SK-N-SH (cell line): Measurements from ENCODE around the gene MCF2L. TPM values are rescaled to one million over a fixed set of nuclear protein-coding genes. Genes with fewer than 3 reads are reported as not detected.

Source experiments
- CTCF ChIA-PET: fragments of 300-600, 350-600 bp; formaldehyde crosslinking; extraction: SDS; loops from one replicate; lab custom pipeline; 2021; lab: Yijun Ruan, JAX
- POLR2A ChIA-PET: fragments of 350-600 bp; sonication (Branson Sonifier 250); formaldehyde crosslinking; extraction: SDS; loops from one replicate; lab custom pipeline; 2020; ENCODE audit warnings: antibody characterized with exemption, inconsistent platforms; lab: Yijun Ruan, JAX
- DNase-seq: peaks from one replicate; pipeline ENCODE4 v3.0.0; 2012
- H2AFZ ChIP-seq: fragments of 200-600 bp; sonication (generic); 2 replicates; pipeline ENCODE4 v1.8.1; 2016; ENCODE audit warnings: antibody characterized with exemption, mild to moderate bottlenecking, low read depth
- H3F3A ChIP-seq: fragments of 200-600 bp; sonication (generic); replicated peaks from 2 replicates; pipeline ENCODE3; 2016; ENCODE audit warnings: antibody characterized with exemption, mild to moderate bottlenecking; ENCODE audit not compliant: insufficient read depth
- H3K27ac ChIP-seq, 2 experiments: fragments of 200-500 bp in 1 of 2; fragments of 200-600 bp in 1 of 2; sonication (Bioruptor generic) in 1 of 2; sonication (generic), shearing (Covaris generic) in 1 of 2; 2 replicates each; pipeline versions ENCODE4 v1.5.1 to v1.6.1; 2014 to 2016; ENCODE audit warnings: low read depth in 2 of 2, inconsistent platforms in 1 of 2, low read length in 1 of 2, mild to moderate bottlenecking in 1 of 2, mixed read lengths in 1 of 2
- H3K27me3 ChIP-seq: fragments of 200-600 bp; sonication (generic), shearing (Covaris generic); 2 replicates; pipeline ENCODE4 v1.6.1; 2016; ENCODE audit warnings: mixed run types; ENCODE audit not compliant: insufficient read depth
- H3K36me3 ChIP-seq, 2 experiments: fragments of 200-500 bp in 1 of 2; fragments of 200-600 bp in 1 of 2; sonication (Bioruptor generic) in 1 of 2; sonication (generic) in 1 of 2; replicated peaks in 1 of 2; 2 replicates each; pipeline versions ENCODE3 to v1.5.1; 2014 to 2016; ENCODE audit warnings: low read length in 1 of 2, mild to moderate bottlenecking in 1 of 2; ENCODE audit not compliant: insufficient read depth in 2 of 2, control insufficient read depth in 1 of 2
- H3K4me1 ChIP-seq, 2 experiments: fragments of 200-500 bp in 1 of 2; fragments of 200-600 bp in 1 of 2; sonication (Bioruptor generic) in 1 of 2; sonication (generic), shearing (Covaris generic) in 1 of 2; 2 replicates each; pipeline versions ENCODE4 v1.5.1 to v1.6.1; 2014 to 2016; ENCODE audit warnings: low read depth in 1 of 2, low read length in 1 of 2, mixed run types in 1 of 2; ENCODE audit not compliant: insufficient read depth in 2 of 2, control insufficient read depth in 1 of 2
- H3K4me2 ChIP-seq: fragments of 200-600 bp; sonication (generic), shearing (Covaris generic); 2 replicates; pipeline ENCODE4 v1.6.1; 2017; ENCODE audit warnings: mixed run types
- H3K4me3 ChIP-seq, 2 experiments: fragments of 200-500 bp in 1 of 2; fragments of 200-600 bp in 1 of 2; sonication (Bioruptor generic) in 1 of 2; sonication (generic), shearing (Covaris generic) in 1 of 2; 2 replicates each; pipeline versions ENCODE4 v1.5.1 to v1.8.1; 2014 to 2016; ENCODE audit warnings: low read depth in 2 of 2, inconsistent platforms in 1 of 2, low read length in 1 of 2, mild to moderate bottlenecking in 1 of 2, mixed read lengths in 1 of 2, moderate library complexity in 1 of 2
- H3K79me2 ChIP-seq: fragments of 200-600 bp; sonication (generic); 2 replicates; pipeline ENCODE4 v1.8.1; 2017; ENCODE audit warnings: mild to moderate bottlenecking; ENCODE audit not compliant: insufficient read depth
- H3K9ac ChIP-seq: fragments of 200-600 bp; sonication (generic); 2 replicates; pipeline ENCODE4 v1.6.1; 2017; ENCODE audit warnings: mixed run types
- H3K9me2 ChIP-seq: fragments of 200-600 bp; sonication (generic); 2 replicates; pipeline ENCODE4 v1.6.1; 2017; ENCODE audit warnings: mixed run types
- H3K9me3 ChIP-seq: fragments of 200-600 bp; sonication (generic); 2 replicates; pipeline ENCODE4 v1.6.1; 2017; ENCODE audit warnings: mixed run types, mild to moderate bottlenecking, moderate library complexity
- H4K20me1 ChIP-seq: fragments of 200-600 bp; sonication (generic); 2 replicates; pipeline ENCODE4 v1.6.1; 2017; ENCODE audit warnings: mild to moderate bottlenecking, mixed run types; ENCODE audit not compliant: insufficient read depth
- EP300 ChIP-seq, 2 experiments: IDR thresholded peaks; 2 replicates each; pipeline versions ENCODE4 v1.4.0 to v1.6.1; 2012; ENCODE audit warnings: borderline replicate concordance in 1 of 2, low read depth in 1 of 2, low read length in 1 of 2
- EZH2phosphoT487 ChIP-seq: fragments of 200-600 bp; sonication (generic); IDR thresholded peaks from 2 replicates; pipeline ENCODE4 v1.6.1; 2017; ENCODE audit warnings: low read depth, mixed run types, mild to moderate bottlenecking, antibody characterized with exemption, moderate library complexity, borderline replicate concordance
- FOSL2 ChIP-seq: IDR thresholded peaks from 2 replicates; pipeline ENCODE4 v1.4.0; 2012; ENCODE audit warnings: low read depth, mild to moderate bottlenecking, moderate library complexity, borderline replicate concordance
- FOXJ3 ChIP-seq: sonication (generic); formaldehyde crosslinking; IDR thresholded peaks from 2 replicates; pipeline ENCODE4 v1.5.1; 2020; ENCODE audit warnings: mild to moderate bottlenecking, missing genetic modification reagents
- FOXM1 ChIP-seq: IDR thresholded peaks from 2 replicates; pipeline ENCODE4 v1.4.0; 2012; ENCODE audit warnings: low read depth, mild to moderate bottlenecking
- GABPA ChIP-seq: IDR thresholded peaks from 2 replicates; pipeline ENCODE4 v1.4.0; 2012; ENCODE audit warnings: low read depth, mild to moderate bottlenecking
- GATA2 ChIP-seq: sonication (generic); formaldehyde crosslinking; IDR thresholded peaks from 2 replicates; pipeline ENCODE4 v1.5.0; 2020; ENCODE audit warnings: mild to moderate bottlenecking, missing genetic modification reagents
- IRF3 ChIP-seq: fragments of 150-350 bp; IDR thresholded peaks from 2 replicates; pipeline ENCODE4 v1.6.1; 2016; ENCODE audit warnings: mild to moderate bottlenecking, low read depth, low read length
- MEF2A ChIP-seq: IDR thresholded peaks from 2 replicates; pipeline ENCODE4 v1.4.0; 2012; ENCODE audit warnings: low read depth, borderline replicate concordance
- NFIC ChIP-seq: IDR thresholded peaks from 2 replicates; pipeline ENCODE4 v1.4.0; 2012; ENCODE audit warnings: borderline replicate concordance
- PBX3 ChIP-seq: IDR thresholded peaks from 2 replicates; pipeline ENCODE4; 2012
- RAD21 ChIP-seq: IDR thresholded peaks from 2 replicates; pipeline ENCODE4 v1.6.1; 2012; ENCODE audit warnings: mild to moderate bottlenecking, low read length
- RFX5 ChIP-seq: IDR thresholded peaks from 2 replicates; pipeline ENCODE4 v1.6.1; 2012; ENCODE audit warnings: mild to moderate bottlenecking, improper control_type of control experiment, low read length
- RXRA ChIP-seq: IDR thresholded peaks from 2 replicates; pipeline ENCODE4 v1.4.0; 2012; ENCODE audit warnings: low read depth, mild to moderate bottlenecking, borderline replicate concordance
- SIN3A ChIP-seq: IDR thresholded peaks from 2 replicates; pipeline ENCODE4 v1.6.1; 2012; ENCODE audit warnings: low read depth, mild to moderate bottlenecking, low read length, moderate library complexity, borderline replicate concordance
- TAF1 ChIP-seq: IDR thresholded peaks from 2 replicates; pipeline ENCODE4 v1.6.1; 2012; ENCODE audit warnings: low read depth, mild to moderate bottlenecking, low read length, moderate library complexity, borderline replicate concordance
- TCF12 ChIP-seq: IDR thresholded peaks from 2 replicates; pipeline ENCODE4 v1.4.0; 2012
- ZBTB33 ChIP-seq: IDR thresholded peaks from 2 replicates; pipeline ENCODE4 v1.4.0; 2012; ENCODE audit warnings: low read depth, borderline replicate concordance
- WGBS: methylation state at CpG from one replicate; pipeline ENCODE4 v1.1.6; 2017; ENCODE audit warnings: low lambda C conversion rate; 5-methylcytosine and 5-hydroxymethylcytosine counted together
- polyA plus RNA-seq, 3 experiments: library from polyadenylated mRNA; depleted of rRNA; stranded (reverse); fragments of >200 nt; gene quantifications; 2 replicates each; pipeline ENCODE4 v1.2.3, GENCODE V29; 2012
- TF ChIP-seq, protein P1 (sequence below): IDR thresholded peaks from 2 replicates; pipeline ENCODE4 v1.4.0; 2012; ENCODE audit warnings: low read depth

Gene MCF2L
- polyA plus RNA-seq, 1 of the 3 experiments (the other 2 are of a cell fraction), result 0.56 TPM

DNA sequence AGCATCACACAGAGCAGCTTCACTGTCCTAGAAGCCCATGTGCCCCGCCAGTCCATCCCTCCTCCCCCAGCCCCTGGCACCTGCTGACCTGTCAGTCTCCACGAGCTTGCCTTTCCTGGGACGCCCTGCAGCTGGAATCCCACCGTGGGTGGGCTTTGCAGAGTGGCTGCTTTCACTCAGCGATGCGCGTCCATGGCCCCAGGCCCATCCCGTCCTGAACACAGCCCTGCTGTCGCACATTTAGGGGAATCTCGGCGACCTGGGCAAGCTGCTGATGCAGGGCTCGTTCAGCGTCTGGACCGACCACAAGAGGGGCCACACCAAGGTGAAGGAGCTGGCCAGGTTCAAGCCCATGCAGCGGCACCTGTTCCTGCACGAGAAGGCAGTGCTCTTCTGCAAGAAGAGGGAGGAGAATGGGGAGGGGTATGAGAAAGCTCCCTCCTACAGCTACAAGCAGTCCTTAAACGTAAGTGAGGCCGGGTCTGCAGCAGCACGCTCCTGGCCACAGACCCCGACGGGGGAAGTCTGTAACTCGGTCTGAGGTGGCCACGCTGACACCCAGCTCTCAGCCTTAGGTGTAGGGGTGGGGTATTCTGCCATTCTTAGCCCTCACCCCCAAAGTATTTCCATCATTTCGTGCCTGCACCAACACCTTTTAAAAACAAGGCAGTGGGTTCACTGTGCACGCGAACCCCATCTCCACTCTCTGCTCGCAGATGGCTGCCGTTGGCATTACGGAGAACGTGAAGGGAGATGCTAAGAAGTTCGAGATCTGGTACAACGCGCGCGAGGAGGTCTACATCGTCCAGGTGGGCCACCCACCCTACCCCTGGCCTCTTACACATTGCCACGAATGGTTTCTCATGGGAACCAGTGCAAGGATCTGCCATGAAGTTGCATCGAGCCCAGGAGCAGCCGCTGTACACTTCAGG lies 118.2 kb downstream of the MCF2L start:
- no peaks in the 10 kb centered on the region for H4K20me1 ChIP-seq
- CTCF ChIA-PET, result no interaction called here
- no peaks in the 10 kb centered on the region for H3F3A ChIP-seq
- H3K79me2 ChIP-seq, result no peaks in the 10 kb centered on the region
- TF ChIP-seq FOXM1, result no peak
- TF ChIP-seq PBX3, result no peak
- no peak for TF ChIP-seq NFIC
- no peak for TF ChIP-seq RFX5
- TF ChIP-seq IRF3, result no peak
- no peak for TF ChIP-seq GABPA
- no peak for TF ChIP-seq TAF1
- TF ChIP-seq TCF12, result no peak
- TF ChIP-seq RXRA, result no peak
- TF ChIP-seq EP300 (IDR thresholded peaks at IDR 0.05; ENCODE audit: borderline replicate concordance in 1 of 2, low read depth in 1 of 2, low read length in 1 of 2), result no peak
- no peak for DNase-seq
- H3K4me2 ChIP-seq, result no peak overlapping the region
- H3K27ac ChIP-seq, result no peak overlapping the region
- no peaks in the 10 kb centered on the region for H3K9me3 ChIP-seq
- no peaks in the 10 kb centered on the region for H3K9me2 ChIP-seq
- no peaks in the 10 kb centered on the region for H3K36me3 ChIP-seq
- H3K27me3 ChIP-seq, result no peaks in the 10 kb centered on the region
- WGBS, result 68% methylated on average over 35 of the region's 39 CpGs
- H3K4me1 ChIP-seq, result no peaks in the 10 kb centered on the region
- no peak overlapping the region for H3K9ac ChIP-seq
- no peak overlapping the region for H3K4me3 ChIP-seq
- POLR2A ChIA-PET, result no interaction called here
- H2AFZ ChIP-seq, result no peak overlapping the region

DNA sequence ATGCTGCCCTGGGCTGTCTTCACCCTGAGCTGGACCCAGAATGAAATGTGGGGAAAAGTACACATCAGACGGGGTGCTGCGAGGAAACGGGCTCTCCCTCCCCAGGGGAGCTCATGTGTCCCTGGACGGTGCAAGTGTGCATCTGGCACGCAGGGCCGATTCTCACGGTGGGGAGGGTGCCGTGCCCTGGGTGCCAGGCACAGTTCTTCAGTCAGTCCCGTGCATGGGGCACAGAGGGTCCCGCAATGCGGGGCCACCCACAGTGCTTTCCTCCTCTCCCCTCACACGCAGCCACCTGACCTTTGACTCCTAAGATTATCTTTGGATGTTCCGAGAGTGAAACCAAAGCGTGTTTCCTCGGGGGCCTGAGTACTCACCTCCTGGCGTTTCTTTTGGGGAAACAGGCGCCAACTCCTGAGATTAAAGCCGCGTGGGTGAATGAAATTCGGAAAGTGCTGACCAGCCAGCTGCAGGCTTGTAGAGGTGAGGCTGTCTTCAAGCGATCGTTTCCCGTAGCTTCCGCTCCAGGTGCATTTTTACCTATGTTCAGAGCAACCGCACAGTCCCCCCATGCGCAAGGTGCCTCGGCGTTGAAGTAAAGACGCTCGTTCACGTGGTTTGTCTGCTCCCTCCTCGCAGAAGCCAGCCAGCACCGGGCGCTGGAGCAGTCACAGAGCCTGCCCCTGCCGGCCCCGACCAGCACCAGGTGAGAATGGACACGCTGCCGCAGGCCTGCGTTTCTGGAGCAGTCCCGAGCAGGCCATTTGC lies 119.1 kb downstream of the MCF2L start:
- DNase-seq, result no peak
- no peaks in the 10 kb centered on the region for H4K20me1 ChIP-seq
- no peaks in the 10 kb centered on the region for H3K9me2 ChIP-seq
- CTCF ChIA-PET, result no interaction called here
- POLR2A ChIA-PET, result no interaction called here
- no peaks in the 10 kb centered on the region for H3K79me2 ChIP-seq
- H3K27ac ChIP-seq, result no peak overlapping the region
- H3F3A ChIP-seq, result no peaks in the 10 kb centered on the region
- WGBS, result 77% methylated on average over 39 of the region's 40 CpGs
- H3K4me2 ChIP-seq, result no peak overlapping the region
- H3K36me3 ChIP-seq, result no peaks in the 10 kb centered on the region
- H2AFZ ChIP-seq, result no peak overlapping the region
- no peaks in the 10 kb centered on the region for H3K27me3 ChIP-seq
- H3K4me1 ChIP-seq, result peaks cover 0 to 3% of the 10 kb centered on the region in 2 experiments; a peak in 1 of 4 replicates
- TF ChIP-seq FOSL2 (no peak), ZBTB33 (no peak), EZH2phosphoT487 (no peak), SIN3A (no peak), MEF2A (no peak), RXRA (no peak), IRF3 (no peak), FOXJ3 (CRISPR knock-in tag) (no peak), TCF12 (no peak), GATA2 (CRISPR knock-in tag) (no peak), RAD21 (no peak), EP300 (IDR thresholded peaks at IDR 0.05; ENCODE audit: borderline replicate concordance in 1 of 2, low read depth in 1 of 2, low read length in 1 of 2) (no peak)
- TF ChIP-seq, protein P1, sequence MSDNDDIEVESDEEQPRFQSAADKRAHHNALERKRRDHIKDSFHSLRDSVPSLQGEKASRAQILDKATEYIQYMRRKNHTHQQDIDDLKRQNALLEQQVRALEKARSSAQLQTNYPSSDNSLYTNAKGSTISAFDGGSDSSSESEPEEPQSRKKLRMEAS, result no peak
- no peak overlapping the region for H3K9ac ChIP-seq
- H3K9me3 ChIP-seq, result no peaks in the 10 kb centered on the region
- H3K4me3 ChIP-seq, result no peak overlapping the region
